Ovary (tissue), 9 donors: ENCODE measurements around the gene GTPBP3. TPM values are rescaled to one million over a fixed set of nuclear protein-coding genes. Genes with fewer than 3 reads are reported as not detected.

Experiments
- DNase-seq, 5 donors: peaks; one replicate each; pipeline ENCODE4 v3.0.0-alpha.2; 2019 to 2020
- H3K27ac ChIP-seq, 2 donors: fragments of 200-600 bp; one replicate each; pipeline versions ENCODE4 v1.5.1 to v1.8.0; 2019 to 2022
- H3K27me3 ChIP-seq: fragments of 200-600 bp; one replicate; pipeline ENCODE4 v1.8.0; 2022
- H3K36me3 ChIP-seq: fragments of 200-600 bp; sonication (generic); one replicate; pipeline ENCODE4 v1.5.1; 2019
- H3K4me1 ChIP-seq: one replicate; pipeline ENCODE4 v1.8.1; 2013; ENCODE audit warnings: mild to moderate bottlenecking, moderate library complexity; ENCODE audit not compliant: insufficient read depth
- H3K4me3 ChIP-seq: fragments of 200-600 bp; sonication (generic); one replicate; pipeline ENCODE4 v1.5.1; 2017
- H3K9me3 ChIP-seq, 2 donors: fragments of 200-600 bp in 1 of 2; sonication (generic) in 1 of 2; one replicate each; pipeline versions ENCODE4 v1.5.1 to v1.8.1; 2013 to 2019; ENCODE audit warnings: mild to moderate bottlenecking in 1 of 2, moderate library complexity in 1 of 2
- CTCF ChIP-seq, 3 donors: fragments of 450-650 bp in 2 of 3; fragments of 200-600 bp in 1 of 3; IDR thresholded peaks; one replicate each; pipeline versions ENCODE4 v1.5.1 to v1.8.0; 2016 to 2022; ENCODE audit warnings: antibody characterized with exemption in 3 of 3, mild to moderate bottlenecking in 1 of 3
- EP300 ChIP-seq: sonication (generic); formaldehyde crosslinking; IDR thresholded peaks from one replicate; pipeline ENCODE4 v1.6.1; 2017; ENCODE audit warnings: antibody characterized with exemption
- POLR2A ChIP-seq: fragments of 450-650 bp; IDR thresholded peaks from one replicate; pipeline ENCODE4 v1.6.1; 2017; ENCODE audit warnings: antibody characterized with exemption, mild to moderate bottlenecking, moderate library complexity
- WGBS, 3 donors: extraction: QIAGEN DNeasy Blood & Tissue Kit in 1 of 3; methylation state at CpG; one replicate each; pipeline versions ENCODE4 v1.1.5 to v1.1.7; 2013 to 2017; 5-methylcytosine and 5-hydroxymethylcytosine counted together
- intact Hi-C, 4 donors: fragments of 100-400 bp; cut with DNase I; formaldehyde crosslinking; loops; one replicate each; pipeline versions ENCODE4 v1.11.0 to v1.15.1; 2022 to 2023
- polyA plus RNA-seq, 2 donors: library from polyadenylated mRNA; stranded (reverse); fragments of 200-250 nt in 1 of 2; fragments of 350-450 nt in 1 of 2; fragmentation: Illumina TruSeq in 1 of 2; extraction: RNeasy Lipid Tissue Mini Kit (QIAGEN cat#74804) in 1 of 2; gene quantifications; one replicate each; pipeline ENCODE4 v1.2.3, GENCODE V29; 2013 to 2014
- total RNA-seq, 7 donors: library from RNA; depleted of rRNA in 2 of 7; stranded (reverse); fragments of >200 nt in 2 of 7; fragmentation: NEBNext Ultra II Directional in 3 of 7; extraction: Animal tissue kit (Norgen Biotek cat#: 25700) in 3 of 7; gene quantifications; one replicate each; pipeline versions ENCODE4 v1.1.0 to v1.2.4, GENCODE V29; 2016 to 2023
- donor health status: DM: no; HTN: no; CAD: no; lungs with moderate emphysema.
- donor health status: DM: no; HTN: no; CAD: no.
- donor health status: Bipolar disorder and iron deficiency.
- donor health status: DM: yes; HTN: yes; CAD: no.
- donor health status: DM: no; HTN: no; CAD: no.
- donor health status: DM: yes; HTN: yes; CAD: no.

Gene GTPBP3
- total and polyA plus RNA-seq, 9 donors: 4.5 to 22.9 (median 16.9) TPM

- no peaks in the 10 kb centered on the region for H3K4me1 ChIP-seq
- no peaks in the 10 kb centered on the region for H3K36me3 ChIP-seq
- no peaks in the 10 kb centered on the region for H3K9me3 ChIP-seq
- no peak overlapping the region for H3K27ac ChIP-seq
- DNase-seq: no peak
- intact Hi-C loops: no loop called here
- TF ChIP-seq CTCF (IDR thresholded peaks at IDR 0.05) (no peak), POLR2A (no peak), EP300 (no peak)
- WGBS, 3 donors: 87 to 90% (median 89%) methylated on average over 15 to 19 of the region's 19 CpGs
- H3K4me3 ChIP-seq: no peak overlapping the region
- no peaks in the 10 kb centered on the region for H3K27me3 ChIP-seq
Observed at GRCh38 chr19:17321655-17322489, 15.5 kb upstream of the GTPBP3 start.

GRCh38 chr19:17322854-17323253 is 14.5 kb upstream of the GTPBP3 start:
- Histone ChIP-seq H3K27me3 (no peaks in the 10 kb centered on the region), H3K4me1 (no peaks in the 10 kb centered on the region), H3K36me3 (no peaks in the 10 kb centered on the region), H3K4me3 (no peak overlapping the region), H3K27ac (no peak overlapping the region), H3K9me3 (no peaks in the 10 kb centered on the region)
- no peak for DNase-seq
- TF ChIP-seq POLR2A (no peak), EP300 (no peak), CTCF (IDR thresholded peaks at IDR 0.05) (no peak)
- 45 to 62% (median 51%) methylated on average over 10 of the region's 10 CpGs for WGBS, 3 donors
- intact Hi-C loops: no loop called here

- Histone ChIP-seq H3K27me3 (no peaks in the 10 kb centered on the region), H3K4me1 (no peaks in the 10 kb centered on the region), H3K9me3 (no peaks in the 10 kb centered on the region), H3K27ac (no peak overlapping the region), H3K4me3 (no peak overlapping the region), H3K36me3 (no peaks in the 10 kb centered on the region)
- DNase-seq: no peak
- TF ChIP-seq CTCF (IDR thresholded peaks at IDR 0.05) (no peak), POLR2A (no peak), EP300 (no peak)
- intact Hi-C loops: no loop called here
- 18 to 37% (median 25%) methylated on average over 12 to 56 of the region's 56 CpGs for WGBS, 3 donors
Observed at GRCh38 chr19:17323300-17323963, 13.9 kb upstream of the GTPBP3 start.

GRCh38 chr19:17323964-17324332 is 13.4 kb upstream of the GTPBP3 start:
- H3K9me3 ChIP-seq: no peaks in the 10 kb centered on the region
- intact Hi-C loops: no loop called here
- H3K27ac ChIP-seq: no peak overlapping the region
- TF ChIP-seq POLR2A (no peak), CTCF (IDR thresholded peaks at IDR 0.05) (no peak), EP300 (no peak)
- WGBS, 3 donors: 16 to 33% (median 21%) methylated on average over 6 to 7 of the region's 7 CpGs
- no peaks in the 10 kb centered on the region for H3K27me3 ChIP-seq
- H3K4me1 ChIP-seq: peaks cover 3% of the 10 kb centered on the region
- H3K4me3 ChIP-seq: no peak overlapping the region
- H3K36me3 ChIP-seq: no peaks in the 10 kb centered on the region
- no peak for DNase-seq
